Upper lobe of right lung (tissue), 1 donor: ENCODE data around the gene EIF4G3. TPM values are rescaled to one million over a fixed set of nuclear protein-coding genes. Genes with fewer than 3 reads are reported as not detected.

Experiments used
- ATAC-seq: fragments of 200-7000 bp; cut with Tn5 transposase; one replicate; pipeline ENCODE4 v1.9.1; 2020; ENCODE audit warnings: mild to moderate bottlenecking, moderate library complexity
- DNase-seq: peaks from one replicate; pipeline ENCODE4 v3.0.0-alpha.2; 2020
- H3K27ac ChIP-seq: fragments of 200-600 bp; one replicate; pipeline ENCODE4 v1.8.0; 2022
- H3K27me3 ChIP-seq: fragments of 200-600 bp; one replicate; pipeline ENCODE4 v1.8.0; 2022; ENCODE audit warnings: mild to moderate bottlenecking
- H3K36me3 ChIP-seq: fragments of 200-600 bp; one replicate; pipeline ENCODE4 v1.8.0; 2022
- H3K4me1 ChIP-seq: fragments of 200-600 bp; one replicate; pipeline ENCODE4 v1.8.0; 2022
- H3K4me3 ChIP-seq: fragments of 200-600 bp; one replicate; pipeline ENCODE4 v1.8.0; 2022; ENCODE audit warnings: mild to moderate bottlenecking
- H3K9me3 ChIP-seq: fragments of 200-600 bp; one replicate; pipeline ENCODE4 v1.8.0; 2022
- CTCF ChIP-seq: fragments of 200-600 bp; IDR thresholded peaks from one replicate; pipeline ENCODE4 v1.8.0; 2022; ENCODE audit warnings: antibody characterized with exemption
- intact Hi-C: fragments of 100-400 bp; cut with DNase I; formaldehyde crosslinking; loops from one replicate; pipeline ENCODE4 v1.11.0; 2022
- total RNA-seq: library from RNA; stranded (reverse); fragmentation: NEBNext Ultra II Directional; extraction: Animal tissue kit (Norgen Biotek cat#: 25700); gene quantifications from one replicate; pipeline ENCODE4 v1.2.1, GENCODE V29; 2021
- donor health status: DM: no; HTN: yes; CAD: no; lungs with severe emphysema.

EIF4G3 gene
- total RNA-seq, 1 donor from 2014 or later = 44.5 TPM

GRCh38 chr1:21117159-21117558 lies 59.5 kb downstream of the EIF4G3 start:
- ATAC-seq = no peak

GRCh38 chr1:21115098-21115760 lies 61.5 kb downstream of the EIF4G3 start:
- H3K9me3 ChIP-seq = no peaks in the 10 kb centered on the region
- no peak for TF ChIP-seq CTCF
- no peak for ATAC-seq
- intact Hi-C loops = no loop called here
- no peaks in the 10 kb centered on the region for H3K36me3 ChIP-seq
- DNase-seq = no peak
- H3K4me1 ChIP-seq = peaks cover 9% of the 10 kb centered on the region
- H3K4me3 ChIP-seq = no peak overlapping the region
- H3K27ac ChIP-seq = no peak overlapping the region
- no peaks in the 10 kb centered on the region for H3K27me3 ChIP-seq

More at GRCh38 chr1:21117159-21117558, 59.5 kb downstream of the EIF4G3 start:
- intact Hi-C loops = no loop called here
- no peak for DNase-seq
- H3K4me3 ChIP-seq = no peak overlapping the region
- no peaks in the 10 kb centered on the region for H3K36me3 ChIP-seq
- no peaks in the 10 kb centered on the region for H3K27me3 ChIP-seq
- TF ChIP-seq CTCF = no peak
- H3K9me3 ChIP-seq = no peaks in the 10 kb centered on the region
- H3K4me1 ChIP-seq = peaks cover 9% of the 10 kb centered on the region
- no peak overlapping the region for H3K27ac ChIP-seq

- no peak for DNase-seq
- Histone ChIP-seq H3K27ac (no peak overlapping the region), H3K4me3 (no peak overlapping the region), H3K27me3 (no peaks in the 10 kb centered on the region), H3K4me1 (peaks cover 9% of the 10 kb centered on the region), H3K36me3 (no peaks in the 10 kb centered on the region), H3K9me3 (no peaks in the 10 kb centered on the region)
- TF ChIP-seq CTCF = no peak
- no peak for ATAC-seq
- intact Hi-C loops = no loop called here
These were observed 62.3 kb downstream of the EIF4G3 start for GRCh38 chr1:21114431-21114830.

GRCh38 chr1:21110163-21110562 lies 66.5 kb downstream of the EIF4G3 start:
- no peak for TF ChIP-seq CTCF
- intact Hi-C loops = no loop called here
- H3K27ac ChIP-seq = no peak overlapping the region
- no peaks in the 10 kb centered on the region for H3K4me1 ChIP-seq
- no peak for ATAC-seq
- no peaks in the 10 kb centered on the region for H3K27me3 ChIP-seq
- DNase-seq = no peak
- H3K9me3 ChIP-seq = no peaks in the 10 kb centered on the region
- no peak overlapping the region for H3K4me3 ChIP-seq
- H3K36me3 ChIP-seq = peaks cover 2% of the 10 kb centered on the region

- no peak for DNase-seq
- intact Hi-C loops = no loop called here
These were observed 70.0 kb downstream of the EIF4G3 start for GRCh38 chr1:21106709-21107108.

More at GRCh38 chr1:21106709-21107108, 70.0 kb downstream of the EIF4G3 start:
- no peak overlapping the region for H3K4me3 ChIP-seq
- peaks cover 14% of the 10 kb centered on the region for H3K36me3 ChIP-seq
- no peaks in the 10 kb centered on the region for H3K27me3 ChIP-seq
- no peak for ATAC-seq
- H3K4me1 ChIP-seq = no peaks in the 10 kb centered on the region
- H3K27ac ChIP-seq = no peak overlapping the region
- TF ChIP-seq CTCF = no peak
- no peaks in the 10 kb centered on the region for H3K9me3 ChIP-seq
